ENCODE results near the gene KRTAP4-1. TPM values are rescaled to one million over a fixed set of nuclear protein-coding genes. Genes with fewer than 3 reads are reported as not detected.

Gene KRTAP4-1
- total and polyA plus RNA-seq, 2 of the 13 experiments (the other 11 are each of a cell fraction or from before 2014, with no cell fraction given): not detected

- H3K27me3 ChIP-seq (ENCODE audit: control insufficient read depth in 1 of 2, insufficient read depth in 2 of 2, low read length in 2 of 2): no peaks in the 10 kb centered on the region; a peak in 1 of 5 replicates
- no peaks in the 10 kb centered on the region for H4K20me1 ChIP-seq (ENCODE audit: insufficient read depth, low read length)
- H3K4me3 ChIP-seq (replicated peaks in 1 of 3; ENCODE audit: insufficient read depth in 1 of 3, low read depth in 2 of 3, low read length in 3 of 3): no peak overlapping the region
- no peak overlapping the region for H3K27ac ChIP-seq (ENCODE audit: extremely low read length, insufficient read depth, low read length)
- TF ChIP-seq ZNF577 (CRISPR knock-in tag; IDR thresholded peaks at IDR 0.05; ENCODE audit: borderline replicate concordance, low read depth) (no peak), POLR2AphosphoS5 (IDR thresholded peaks at IDR 0.05; ENCODE audit: low read depth, low read length) (no peak), ZNF558 (CRISPR knock-in tag; IDR thresholded peaks at IDR 0.05; ENCODE audit: borderline replicate concordance) (no peak), IRF9 (CRISPR knock-in tag; IDR thresholded peaks at IDR 0.05; ENCODE audit: borderline replicate concordance) (no peak), TRIM24 (CRISPR knock-in tag; IDR thresholded peaks at IDR 0.05) (no peak), SIN3B (IDR thresholded peaks at IDR 0.05; ENCODE audit: low read length) (no peak), KAT7 (CRISPR knock-in tag; IDR thresholded peaks at IDR 0.05; ENCODE audit: borderline replicate concordance) (no peak)
- H3K4me2 ChIP-seq (ENCODE audit: low read depth, low read length): no peak overlapping the region
- FAIRE-seq: no peak
- BruUV-seq (replicated peaks): no TSS peak
- no peaks in the 10 kb centered on the region for H3K79me2 ChIP-seq (ENCODE audit: insufficient read depth, low read length)
- no peaks in the 10 kb centered on the region for H3K36me3 ChIP-seq (replicated peaks in 1 of 2; ENCODE audit: control insufficient read depth in 1 of 2, insufficient read depth in 2 of 2, low read length in 2 of 2)
- H3K9ac ChIP-seq (ENCODE audit: insufficient read depth, low read depth, low read length): no peak overlapping the region
- in situ Hi-C loops (cut with HindIII; ENCODE audit: extremely low pct_ligation_motif_present, low pct_unique_long_range_greater_than_20kb) (no loop called here), intact Hi-C loops (cut with micrococcal nuclease; ENCODE audit: unreplicated experiment) (no loop called here)
- H3K9me3 ChIP-seq (ENCODE audit: low read length): no peaks in the 10 kb centered on the region
- ChIA-PET CTCF (ENCODE audit: low intra/inter-chr PET ratio, low total read pairs) (no interaction called here), POLR2A (no interaction called here)
- DNase-seq (ENCODE audit: low spot score): no peak
- no peaks in the 10 kb centered on the region for H3K4me1 ChIP-seq (ENCODE audit: insufficient read depth, low read length)
- ATAC-seq: no peak
- 6% methylated on average over 2 of the region's 2 CpGs for WGBS (ENCODE audit: low lambda C conversion rate)
- no peak overlapping the region for H2AFZ ChIP-seq (ENCODE audit: low read length)
Measured at GRCh38 chr17:41153856-41154255, 30.9 kb downstream of the KRTAP4-1 start.

- no peak overlapping the region for H2AFZ ChIP-seq (ENCODE audit: low read length)
- H3K4me2 ChIP-seq (ENCODE audit: low read depth, low read length): no peak overlapping the region
- CTCF ChIA-PET (ENCODE audit: low intra/inter-chr PET ratio, low total read pairs): no interaction called here
- H3K36me3 ChIP-seq (replicated peaks in 1 of 2; ENCODE audit: control insufficient read depth in 1 of 2, insufficient read depth in 2 of 2, low read length in 2 of 2): no peaks in the 10 kb centered on the region
- no peaks in the 10 kb centered on the region for H3K4me1 ChIP-seq (ENCODE audit: insufficient read depth, low read length)
- WGBS (ENCODE audit: low lambda C conversion rate): 17% methylated on average over 2 of the region's 2 CpGs
- H3K4me3 ChIP-seq (replicated peaks in 1 of 3; ENCODE audit: insufficient read depth in 1 of 3, low read depth in 2 of 3, low read length in 3 of 3): no peak overlapping the region
- H3K79me2 ChIP-seq (ENCODE audit: insufficient read depth, low read length): no peaks in the 10 kb centered on the region
- ATAC-seq (no peak), DNase-seq (ENCODE audit: low spot score) (no peak), FAIRE-seq (no peak)
- H3K9me3 ChIP-seq (ENCODE audit: low read length): no peaks in the 10 kb centered on the region
- POLR2A ChIA-PET: no interaction called here
- no peaks in the 10 kb centered on the region; a peak in 1 of 5 replicates for H3K27me3 ChIP-seq (ENCODE audit: control insufficient read depth in 1 of 2, insufficient read depth in 2 of 2, low read length in 2 of 2)
- in situ Hi-C loops (cut with HindIII; ENCODE audit: extremely low pct_ligation_motif_present, low pct_unique_long_range_greater_than_20kb): no loop called here
- no TSS peak for BruUV-seq (replicated peaks)
- no peak overlapping the region for H3K27ac ChIP-seq (ENCODE audit: extremely low read length, insufficient read depth, low read length)
- intact Hi-C loops (cut with micrococcal nuclease; ENCODE audit: unreplicated experiment): no loop called here
- H4K20me1 ChIP-seq (ENCODE audit: insufficient read depth, low read length): no peaks in the 10 kb centered on the region
- no peak overlapping the region for H3K9ac ChIP-seq (ENCODE audit: insufficient read depth, low read depth, low read length)
- TF ChIP-seq MAFK (conservative IDR thresholded peaks at IDR 0.05 in 1 of 2, IDR thresholded peaks at IDR 0.05 in 1 of 2; ENCODE audit: low read length in 2 of 2) (peak; percentile 58 to 79), ZSCAN29 (CRISPR knock-in tag; conservative IDR thresholded peaks at IDR 0.05) (no peak), MAFF (IDR thresholded peaks at IDR 0.05; ENCODE audit: low read depth, low read length) (peak; percentile 50; the same call in 1 of the 2 replicates), HINFP (CRISPR knock-in tag; IDR thresholded peaks at IDR 0.05; ENCODE audit: low read depth) (no peak)
Measured at GRCh38 chr17:41151525-41151924, 33.2 kb downstream of the KRTAP4-1 start.

All from HepG2 (cell line).